Type B pancreatic cell (in vitro differentiated cells): ENCODE data around the gene CARS2. TPM values are rescaled to one million over a fixed set of nuclear protein-coding genes. Genes with fewer than 3 reads are reported as not detected.
A peak's percentile ranks its signal among the peaks of the same experiment; 100 is the strongest.
"Not testable (repeated sequence)": the region's sequence is repeated elsewhere in the genome, so short reads cannot be mapped to it uniquely, and the experiment has no call there.

Experiments used
- DNase-seq: peaks from one replicate; pipeline ENCODE4 v3.0.0; 2021; ENCODE audit warnings: mixed read lengths; ENCODE audit not compliant: unreplicated experiment; ENCODE audit errors: extremely low spot score
- H3K27ac Mint-ChIP-seq: 2 replicates; pipeline ENCODE4 v1.8.0; 2021; ENCODE audit warnings: mild to moderate bottlenecking, mixed read lengths
- H3K27me3 Mint-ChIP-seq: 2 replicates; pipeline ENCODE4 v1.8.0; 2021; ENCODE audit warnings: mixed read lengths
- H3K36me3 Mint-ChIP-seq: 2 replicates; pipeline ENCODE4 v1.8.0; 2021; ENCODE audit warnings: mixed read lengths
- H3K4me1 Mint-ChIP-seq: one replicate; pipeline ENCODE4 v1.8.0; 2021; ENCODE audit warnings: mixed read lengths; ENCODE audit not compliant: unreplicated experiment
- H3K4me3 Mint-ChIP-seq: 2 replicates; pipeline ENCODE4 v1.8.0; 2021; ENCODE audit warnings: mild to moderate bottlenecking, mixed read lengths
- H3K9me3 Mint-ChIP-seq: 2 replicates; pipeline ENCODE4 v1.8.0; 2021; ENCODE audit warnings: mixed read lengths
- total RNA-seq: library from RNA; stranded (reverse); gene quantifications from 2 replicates; pipeline ENCODE4 v1.2.1, GENCODE V29; 2021; ENCODE audit warnings: low replicate concordance
- TF ChIP-seq, protein P1 (sequence below): fragments of 200-600 bp; sonication (generic); conservative IDR thresholded peaks from 2 replicates; pipeline ENCODE4 v1.5.0; 2021; ENCODE audit warnings: antibody characterized with exemption, mild to moderate bottlenecking

Gene CARS2
- total RNA-seq, 1 donor from 2014 or later, result 73.4 TPM

DNA sequence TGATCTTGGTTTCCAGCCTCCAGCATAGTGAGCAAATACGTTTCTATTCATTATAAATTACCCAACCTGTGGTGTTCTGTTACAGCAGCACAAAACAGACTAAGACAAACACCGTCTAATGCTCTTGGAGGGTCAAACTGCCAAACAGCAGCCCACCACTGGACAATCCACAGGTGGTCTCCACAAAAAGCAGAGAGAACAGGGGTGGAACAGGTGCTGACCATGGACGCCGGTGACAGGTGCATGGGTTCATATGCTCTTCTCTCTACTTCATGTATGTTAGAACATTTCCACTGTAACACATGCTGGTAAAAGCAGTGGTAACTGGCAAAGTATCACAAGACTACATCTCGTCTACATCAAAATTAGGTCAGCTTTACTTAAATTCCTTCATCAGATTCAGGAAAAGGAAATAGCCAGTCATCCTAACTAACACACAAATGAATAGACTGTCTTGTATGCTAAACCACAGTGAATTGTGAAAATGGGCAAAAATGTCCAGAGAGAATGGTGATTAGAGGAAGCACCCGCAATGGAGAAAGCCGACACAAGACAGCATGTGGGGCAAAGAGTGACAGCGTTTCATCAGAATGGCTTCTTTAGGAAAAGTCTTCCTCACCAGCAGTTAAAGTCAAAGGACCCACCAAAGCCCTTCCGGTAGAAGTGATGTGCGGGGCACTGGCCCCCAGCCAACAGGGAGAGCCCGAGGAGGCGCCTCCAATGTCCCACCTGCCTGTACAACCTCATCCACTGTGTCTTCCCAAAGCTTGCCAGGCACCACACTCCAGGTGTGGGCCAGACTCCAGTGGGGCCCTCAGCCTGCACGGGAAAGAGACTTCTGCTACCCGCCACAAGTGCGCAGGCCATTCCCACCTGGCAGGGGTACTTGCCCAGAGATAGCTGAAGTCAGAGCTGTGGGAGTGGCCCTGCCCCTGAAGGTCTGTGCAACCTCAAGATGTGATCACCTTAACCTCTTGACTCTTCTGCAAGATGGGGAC is 6.5 kb downstream of the CARS2 start:
- Mint-ChIP-seq H3K36me3 (peaks cover 33% of the 10 kb centered on the region), H3K4me3 (no peak overlapping the region), H3K27me3 (no peaks in the 10 kb centered on the region)

GRCh38 chr13:110698689-110699088 is 7.2 kb downstream of the CARS2 start:
- Mint-ChIP-seq H3K4me3 (no peak overlapping the region), H3K36me3 (peaks cover 33% of the 10 kb centered on the region), H3K27me3 (no peaks in the 10 kb centered on the region), H3K9me3 (no peaks in the 10 kb centered on the region), H3K27ac (no peak overlapping the region), H3K4me1 (peaks cover 16% of the 10 kb centered on the region)
- DNase-seq, result no peak
- TF ChIP-seq, protein P1, sequence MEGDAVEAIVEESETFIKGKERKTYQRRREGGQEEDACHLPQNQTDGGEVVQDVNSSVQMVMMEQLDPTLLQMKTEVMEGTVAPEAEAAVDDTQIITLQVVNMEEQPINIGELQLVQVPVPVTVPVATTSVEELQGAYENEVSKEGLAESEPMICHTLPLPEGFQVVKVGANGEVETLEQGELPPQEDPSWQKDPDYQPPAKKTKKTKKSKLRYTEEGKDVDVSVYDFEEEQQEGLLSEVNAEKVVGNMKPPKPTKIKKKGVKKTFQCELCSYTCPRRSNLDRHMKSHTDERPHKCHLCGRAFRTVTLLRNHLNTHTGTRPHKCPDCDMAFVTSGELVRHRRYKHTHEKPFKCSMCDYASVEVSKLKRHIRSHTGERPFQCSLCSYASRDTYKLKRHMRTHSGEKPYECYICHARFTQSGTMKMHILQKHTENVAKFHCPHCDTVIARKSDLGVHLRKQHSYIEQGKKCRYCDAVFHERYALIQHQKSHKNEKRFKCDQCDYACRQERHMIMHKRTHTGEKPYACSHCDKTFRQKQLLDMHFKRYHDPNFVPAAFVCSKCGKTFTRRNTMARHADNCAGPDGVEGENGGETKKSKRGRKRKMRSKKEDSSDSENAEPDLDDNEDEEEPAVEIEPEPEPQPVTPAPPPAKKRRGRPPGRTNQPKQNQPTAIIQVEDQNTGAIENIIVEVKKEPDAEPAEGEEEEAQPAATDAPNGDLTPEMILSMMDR, result no peak

More for the DNA sequence above, 6.5 kb downstream of the CARS2 start:
- H3K4me1 Mint-ChIP-seq, result peaks cover 18% of the 10 kb centered on the region
- DNase-seq, result no peak
- TF ChIP-seq, protein P1, result no peak
- no peak overlapping the region for H3K27ac Mint-ChIP-seq
- H3K9me3 Mint-ChIP-seq, result no peaks in the 10 kb centered on the region

GRCh38 chr13:110697842-110698241 is 8.1 kb downstream of the CARS2 start:
- Mint-ChIP-seq H3K27ac (no peak overlapping the region), H3K27me3 (no peaks in the 10 kb centered on the region), H3K4me3 (no peak overlapping the region), H3K36me3 (peaks cover 29% of the 10 kb centered on the region), H3K4me1 (peaks cover 10% of the 10 kb centered on the region), H3K9me3 (no peaks in the 10 kb centered on the region)
- no peak for DNase-seq
- TF ChIP-seq, protein P1, result no peak

DNA sequence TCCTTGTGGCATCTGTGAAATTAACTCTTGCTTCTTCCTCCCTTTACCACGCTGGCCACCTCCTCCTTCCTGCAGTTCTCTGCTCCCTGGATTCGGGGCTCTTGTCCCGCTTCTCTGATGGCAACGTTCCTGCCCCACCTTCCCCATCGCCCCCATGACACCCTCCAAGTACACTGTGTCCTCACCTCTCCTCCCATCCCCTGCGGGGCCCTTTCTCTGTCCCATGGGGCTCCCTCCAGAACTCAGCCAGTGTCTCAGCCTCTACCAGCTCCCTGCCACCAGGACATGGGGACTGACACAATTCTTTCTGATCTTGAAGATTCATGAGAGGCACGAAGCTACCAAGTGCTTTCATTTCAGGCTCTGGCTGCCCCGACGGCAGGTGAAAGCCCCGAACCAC is 9.1 kb downstream of the CARS2 start:
- Mint-ChIP-seq H3K27ac (no peak overlapping the region), H3K9me3 (no peaks in the 10 kb centered on the region), H3K4me1 (no peaks in the 10 kb centered on the region), H3K4me3 (no peak overlapping the region), H3K36me3 (peaks cover 22% of the 10 kb centered on the region), H3K27me3 (no peaks in the 10 kb centered on the region)
- peak; percentile 39 for DNase-seq
- TF ChIP-seq, protein P1, result no peak

- not testable (repeated sequence) for H3K4me1 Mint-ChIP-seq, H3K27ac Mint-ChIP-seq, H3K27me3 Mint-ChIP-seq, H3K4me3 Mint-ChIP-seq, H3K9me3 Mint-ChIP-seq
- DNase-seq, result peak; percentile 20
- peaks cover 18% of the 10 kb centered on the region for H3K36me3 Mint-ChIP-seq
Measured at GRCh38 chr13:110695774-110696173, 10.1 kb downstream of the CARS2 start.

- Mint-ChIP-seq H3K4me3 (no peak overlapping the region), H3K36me3 (peaks cover 2% of the 10 kb centered on the region), H3K27me3 (no peaks in the 10 kb centered on the region), H3K4me1 (peaks cover 1% of the 10 kb centered on the region), H3K9me3 (no peaks in the 10 kb centered on the region), H3K27ac (no peak overlapping the region)
- TF ChIP-seq, protein P1, result no peak
- no peak for DNase-seq
Measured at GRCh38 chr13:110690516-110690915, 15.4 kb downstream of the CARS2 start.
